OCI-LY1 (cell line): Measurements from ENCODE around the gene LENG1.

Source experiments
- H2AFZ ChIP-seq: fragments of 200-600 bp; sonication (generic), shearing (Covaris generic); 2 replicates; pipeline ENCODE4 v1.6.0; 2014; ENCODE audit warnings: antibody characterized with exemption, mild to moderate bottlenecking, low read length
- H3F3A ChIP-seq: fragments of 200-600 bp; sonication (generic), shearing (Covaris generic); 2 replicates; pipeline ENCODE4 v1.6.0; 2014; ENCODE audit warnings: mild to moderate bottlenecking, antibody characterized with exemption, low read length, moderate library complexity; ENCODE audit not compliant: insufficient read depth
- H3K27ac ChIP-seq: fragments of 200-600 bp; sonication (generic); 2 replicates; pipeline ENCODE4 v1.5.1; 2014; ENCODE audit warnings: low read length, mixed run types, mild to moderate bottlenecking, low read depth; ENCODE audit not compliant: poor library complexity, severe bottlenecking
- H3K27me3 ChIP-seq: fragments of 200-600 bp; sonication (generic); 2 replicates; pipeline ENCODE4 v1.6.0; 2014; ENCODE audit warnings: antibody characterized with exemption, mild to moderate bottlenecking, low read length, moderate library complexity; ENCODE audit not compliant: insufficient read depth
- H3K36me3 ChIP-seq: fragments of 200-600 bp; sonication (generic); 2 replicates; pipeline ENCODE4 v1.6.1; 2014; ENCODE audit warnings: mild to moderate bottlenecking, antibody characterized with exemption, low read length, moderate library complexity, mixed read lengths; ENCODE audit not compliant: insufficient read depth
- H3K4me1 ChIP-seq: fragments of 200-600 bp; sonication (generic); 2 replicates; pipeline ENCODE4 v1.5.1; 2014; ENCODE audit warnings: mild to moderate bottlenecking, low read length, moderate library complexity; ENCODE audit not compliant: insufficient read depth, severe bottlenecking
- H3K4me2 ChIP-seq: fragments of 200-600 bp; sonication (generic), shearing (Covaris generic); 2 replicates; pipeline ENCODE4 v1.6.1; 2014; ENCODE audit warnings: low read length
- H3K4me3 ChIP-seq: fragments of 200-600 bp; sonication (generic); 2 replicates; pipeline ENCODE4 v1.5.1; 2014; ENCODE audit warnings: low read length, low read depth, mild to moderate bottlenecking, mixed read lengths; ENCODE audit not compliant: poor library complexity, severe bottlenecking
- H3K79me2 ChIP-seq: fragments of 200-600 bp; shearing (Covaris generic); 2 replicates; pipeline ENCODE4 v1.6.1; 2016; ENCODE audit warnings: mixed run types, low read length, mixed read lengths; ENCODE audit not compliant: insufficient read depth
- H3K9ac ChIP-seq: fragments of 200-600 bp; sonication (generic), shearing (Covaris generic); 2 replicates; pipeline ENCODE4 v1.6.1; 2014; ENCODE audit warnings: mild to moderate bottlenecking, low read length, mixed read lengths
- H3K9me2 ChIP-seq: fragments of 200-600 bp; sonication (generic), shearing (Covaris generic); 2 replicates; pipeline ENCODE4 v1.6.1; 2014; ENCODE audit warnings: low read depth, mild to moderate bottlenecking, low read length, mixed read lengths
- H3K9me3 ChIP-seq: fragments of 200-600 bp; shearing (Covaris generic); 2 replicates; pipeline ENCODE4 v1.6.1; 2014; ENCODE audit warnings: low read length, mixed read lengths
- H4K20me1 ChIP-seq: fragments of 200-600 bp; sonication (generic), shearing (Covaris generic); 2 replicates; pipeline ENCODE4 v1.6.0; 2016; ENCODE audit warnings: mild to moderate bottlenecking, low read length; ENCODE audit not compliant: insufficient read depth
- CTCF ChIP-seq: fragments of 200-600 bp; sonication (generic), shearing (Covaris generic); IDR thresholded peaks from 2 replicates; pipeline ENCODE4 v1.5.1; 2017; ENCODE audit warnings: mild to moderate bottlenecking, antibody characterized with exemption, low read length, moderate library complexity, mixed read lengths
- EZH2 ChIP-seq: fragments of 200-600 bp; sonication (generic), shearing (Covaris generic); IDR thresholded peaks from 2 replicates; pipeline ENCODE4 v1.8.0; 2017; ENCODE audit warnings: borderline replicate concordance, mixed run types, mild to moderate bottlenecking, antibody characterized with exemption, low read length, moderate library complexity, mixed read lengths

The LENG1 gene

GRCh38 chr19:54124393-54124792 is 35.1 kb downstream of the LENG1 start:
- TF ChIP-seq CTCF: no peak
- TF ChIP-seq EZH2: no peak
- Histone ChIP-seq H3K9me2 (no peaks in the 10 kb centered on the region), H3K4me1 (no peaks in the 10 kb centered on the region), H3K36me3 (peaks cover 87% of the 10 kb centered on the region), H3K4me2 (no peak overlapping the region), H3K27ac (no peak overlapping the region), H2AFZ (no peak overlapping the region), H4K20me1 (no peaks in the 10 kb centered on the region), H3K27me3 (no peaks in the 10 kb centered on the region), H3K9me3 (no peaks in the 10 kb centered on the region), H3K79me2 (no peaks in the 10 kb centered on the region), H3F3A (no peaks in the 10 kb centered on the region), H3K9ac (no peak overlapping the region), H3K4me3 (no peak overlapping the region)

GRCh38 chr19:54123682-54124081 is 35.8 kb downstream of the LENG1 start:
- no peaks in the 10 kb centered on the region for H3K27me3 ChIP-seq
- H3K27ac ChIP-seq: no peak overlapping the region
- no peak overlapping the region for H3K4me2 ChIP-seq
- no peaks in the 10 kb centered on the region for H3F3A ChIP-seq
- no peak overlapping the region for H3K4me3 ChIP-seq
- H2AFZ ChIP-seq: no peak overlapping the region
- no peaks in the 10 kb centered on the region for H3K9me3 ChIP-seq
- TF ChIP-seq CTCF (no peak), EZH2 (no peak)
- H3K4me1 ChIP-seq: no peaks in the 10 kb centered on the region
- no peaks in the 10 kb centered on the region for H4K20me1 ChIP-seq
- H3K9ac ChIP-seq: no peak overlapping the region
- no peaks in the 10 kb centered on the region for H3K79me2 ChIP-seq
- no peaks in the 10 kb centered on the region for H3K9me2 ChIP-seq
- peaks cover 84% of the 10 kb centered on the region for H3K36me3 ChIP-seq

- Histone ChIP-seq H3K9me3 (no peaks in the 10 kb centered on the region), H3K9me2 (no peaks in the 10 kb centered on the region), H3K27ac (no peak overlapping the region), H3K4me2 (no peak overlapping the region), H3K79me2 (peaks cover 7% of the 10 kb centered on the region), H3K9ac (no peak overlapping the region), H3K36me3 (peaks cover 75% of the 10 kb centered on the region), H3K27me3 (no peaks in the 10 kb centered on the region), H3K4me1 (peaks cover 9% of the 10 kb centered on the region), H3F3A (no peaks in the 10 kb centered on the region), H4K20me1 (no peaks in the 10 kb centered on the region), H3K4me3 (no peak overlapping the region), H2AFZ (no peak overlapping the region)
- TF ChIP-seq CTCF (no peak), EZH2 (no peak)
Observed at GRCh38 chr19:54121259-54121658, 38.3 kb downstream of the LENG1 start.
